ENCODE results near the gene SLC5A2.
"Not testable (repeated sequence)": the region's sequence is repeated elsewhere in the genome, so short reads cannot be mapped to it uniquely, and the experiment has no call there.

SLC5A2 gene

DNA sequence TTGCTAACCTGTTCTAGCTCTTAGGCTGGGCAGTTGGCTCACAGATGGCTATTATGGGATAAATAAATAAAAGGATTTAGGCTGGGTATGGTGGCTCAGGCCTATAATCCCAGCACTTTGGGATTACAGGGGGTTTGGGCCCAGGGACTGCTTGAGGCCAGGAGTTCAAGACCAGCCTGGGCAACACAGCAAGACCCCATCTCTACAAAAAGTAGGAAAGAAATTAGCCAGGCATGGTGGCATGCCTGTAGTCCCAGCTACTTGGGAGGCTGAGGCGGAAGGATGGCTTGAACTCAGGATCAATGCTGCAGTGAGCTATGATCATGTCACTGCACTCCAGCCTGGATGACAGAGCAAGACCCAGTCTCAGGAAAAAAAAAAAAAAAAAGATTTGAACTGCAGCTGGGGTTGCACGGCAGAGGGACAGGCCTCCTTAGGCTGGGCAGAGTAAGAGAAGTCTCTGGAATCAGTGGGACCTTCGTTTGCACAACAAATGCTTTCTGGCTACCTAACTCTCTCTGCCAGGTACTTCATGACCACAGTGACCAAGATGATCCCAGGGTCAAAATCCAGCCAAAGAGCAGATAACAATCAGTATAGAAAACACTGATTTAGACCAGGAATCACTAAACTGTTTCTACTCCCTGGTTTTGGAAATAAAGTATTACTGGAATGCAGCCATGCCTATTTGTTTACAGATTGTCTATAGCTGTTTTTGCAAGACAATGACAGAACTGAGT is 18.5 kb downstream of the SLC5A2 start:
- no peak for DNase-seq

DNA sequence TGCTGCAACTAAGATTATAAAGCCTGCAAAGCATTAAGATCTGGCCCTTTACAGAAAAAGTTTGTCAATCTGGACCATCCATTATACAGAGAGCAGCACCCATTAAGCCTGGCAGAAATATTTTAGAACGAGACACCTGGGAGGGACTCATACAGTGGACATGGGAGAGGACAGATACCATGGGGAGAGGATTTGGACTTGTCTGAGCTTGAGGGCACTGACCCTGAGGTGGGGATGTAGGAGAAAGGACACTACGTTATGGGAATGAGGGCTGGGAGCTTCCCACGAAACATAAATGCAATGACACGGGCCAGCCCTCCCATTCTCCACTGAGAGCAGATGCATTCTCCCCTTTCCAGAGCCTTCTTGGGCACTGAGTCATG is 19.0 kb downstream of the SLC5A2 start:
- no peak for DNase-seq

DNA sequence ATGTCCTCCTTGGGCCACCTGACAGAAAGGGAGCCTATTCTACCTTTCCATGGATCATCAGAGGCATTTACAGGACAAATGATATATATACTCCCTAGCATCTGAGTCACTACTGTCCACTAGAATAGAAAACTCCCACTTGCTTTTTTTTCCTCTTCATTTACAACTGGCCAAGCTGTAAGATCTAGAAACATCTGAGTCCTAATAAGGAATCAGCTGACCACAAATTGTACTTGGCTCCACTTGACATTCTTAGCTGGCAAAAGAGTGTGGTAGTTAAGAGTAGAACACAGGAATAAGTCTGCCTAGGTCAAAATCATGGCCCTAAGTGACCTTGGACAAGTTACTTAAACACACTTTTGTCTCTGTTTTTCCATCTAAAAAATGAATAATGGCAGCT is 20.1 kb downstream of the SLC5A2 start:
- DNase-seq, result no peak

DNA sequence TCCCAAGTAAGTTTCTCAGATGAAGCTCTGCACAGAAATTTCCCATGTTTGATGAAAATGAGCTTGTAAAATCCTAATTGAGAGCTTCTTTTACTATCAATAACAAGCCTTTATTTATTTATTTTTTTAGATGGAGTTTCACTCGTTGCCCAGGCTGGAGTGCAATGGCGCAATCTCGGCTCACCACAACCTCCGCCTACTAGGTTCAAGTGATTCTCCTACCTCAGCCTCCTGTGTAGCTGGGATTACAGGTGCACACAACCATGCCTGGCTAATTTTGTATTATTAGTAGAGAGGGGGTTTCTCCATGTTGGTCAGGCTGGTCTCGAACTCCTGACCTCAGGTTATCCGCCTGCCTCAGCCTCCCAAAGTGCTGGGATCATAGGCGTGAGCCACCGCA is 20.6 kb downstream of the SLC5A2 start:
- DNase-seq, result not testable (repeated sequence)

DNA sequence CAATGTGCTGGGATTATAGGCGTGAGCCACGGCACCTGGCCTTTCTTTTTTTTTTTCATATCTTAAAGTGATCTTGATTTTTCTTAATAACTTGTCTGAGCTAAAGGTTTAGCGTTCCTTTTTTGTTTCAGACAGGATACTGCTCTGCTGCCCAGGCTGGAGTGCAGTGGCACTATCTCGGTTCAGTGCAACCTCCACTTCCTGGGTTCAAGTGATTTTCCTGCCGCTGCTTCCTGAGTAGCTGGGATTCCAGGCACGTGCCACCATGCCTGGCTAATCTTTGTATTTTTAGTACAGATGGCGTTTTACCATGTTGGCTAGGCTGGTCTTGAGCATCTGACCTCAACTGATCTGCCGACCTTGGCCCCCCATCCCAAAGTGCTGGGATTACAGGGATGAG is 21.2 kb downstream of the SLC5A2 start:
- DNase-seq, result no peak

DNA sequence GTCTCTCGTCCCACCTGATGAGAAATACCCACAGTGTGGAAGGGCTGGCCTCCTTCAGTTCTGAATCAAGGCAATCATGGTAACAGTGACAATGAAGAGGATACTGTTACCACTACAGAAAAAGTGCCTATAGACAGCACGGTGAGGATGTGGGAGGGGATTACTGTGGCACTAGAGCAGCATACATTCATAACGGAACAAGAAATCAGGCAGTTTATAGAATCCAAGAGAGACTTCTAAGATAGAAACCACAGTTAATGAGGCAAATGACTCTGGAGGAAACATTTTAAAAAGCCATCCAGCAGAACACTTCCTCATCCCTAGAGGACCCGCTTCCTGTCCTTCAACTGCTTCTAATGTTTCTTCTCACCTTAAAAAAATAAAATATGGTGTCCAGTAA is 22.6 kb downstream of the SLC5A2 start:
- DNase-seq, result no peak

DNA sequence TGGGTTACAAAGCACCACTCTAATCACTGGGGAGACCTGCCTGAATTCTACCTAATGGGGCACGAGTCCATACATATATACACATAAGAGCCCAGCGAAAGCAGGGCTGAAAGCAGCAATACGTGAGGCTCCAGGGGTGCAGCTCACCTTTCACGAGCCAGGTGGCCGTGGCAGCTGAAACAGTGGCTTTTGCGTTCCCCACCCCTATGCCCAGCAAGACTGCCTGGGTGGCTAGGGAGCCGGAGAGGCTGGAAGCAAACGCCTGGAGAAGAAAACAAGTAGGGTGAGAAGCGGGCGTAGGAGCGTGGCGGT is 24.6 kb downstream of the SLC5A2 start:
- no peak for DNase-seq

DNA sequence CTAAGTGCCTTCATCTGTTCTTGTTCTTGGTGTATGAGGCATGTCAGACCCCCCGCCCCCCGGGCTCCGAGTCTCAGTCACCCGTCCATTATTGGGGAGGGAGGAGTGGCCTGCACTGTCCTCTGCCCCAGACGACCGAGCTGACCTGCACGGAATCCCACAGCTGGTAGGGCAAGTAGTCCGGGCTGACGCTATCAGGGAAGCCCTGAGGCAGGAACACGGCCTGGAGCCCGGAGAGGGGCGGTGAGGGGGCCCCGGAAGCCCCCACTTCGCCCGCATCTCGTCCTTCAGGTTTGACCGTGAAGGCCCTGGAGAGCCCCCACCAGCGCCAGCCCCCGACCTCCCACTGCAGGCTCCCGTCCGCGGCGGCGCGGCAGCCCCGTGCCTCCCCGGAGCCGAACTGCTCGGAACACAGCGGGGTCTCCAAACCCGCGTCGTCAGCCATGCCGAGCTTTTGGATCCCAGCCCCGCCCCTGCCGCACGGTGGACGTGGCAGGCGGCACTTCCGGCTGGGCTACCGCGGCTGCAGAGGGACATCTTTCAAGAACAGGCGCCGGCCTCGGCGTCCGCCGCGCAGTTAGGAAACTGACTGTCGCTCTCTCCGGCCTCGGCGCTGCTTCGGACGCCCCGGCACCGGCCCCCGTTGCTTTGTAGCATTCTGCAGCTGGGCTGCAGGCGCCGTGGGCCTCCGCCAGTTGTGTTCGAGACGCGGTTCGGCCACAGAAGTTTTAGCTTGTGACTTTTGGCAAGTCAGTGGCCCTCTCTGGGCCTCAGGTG is 25.2 kb downstream of the SLC5A2 start, which contains the start of gene RUSF1:
Gene RUSF1 (minus strand): TSS at position 463 of the 777 bp plus-strand sequence. CDS start 18 bp downstream, at position 445.
- DNase-seq, result peak; percentile 79

DNA sequence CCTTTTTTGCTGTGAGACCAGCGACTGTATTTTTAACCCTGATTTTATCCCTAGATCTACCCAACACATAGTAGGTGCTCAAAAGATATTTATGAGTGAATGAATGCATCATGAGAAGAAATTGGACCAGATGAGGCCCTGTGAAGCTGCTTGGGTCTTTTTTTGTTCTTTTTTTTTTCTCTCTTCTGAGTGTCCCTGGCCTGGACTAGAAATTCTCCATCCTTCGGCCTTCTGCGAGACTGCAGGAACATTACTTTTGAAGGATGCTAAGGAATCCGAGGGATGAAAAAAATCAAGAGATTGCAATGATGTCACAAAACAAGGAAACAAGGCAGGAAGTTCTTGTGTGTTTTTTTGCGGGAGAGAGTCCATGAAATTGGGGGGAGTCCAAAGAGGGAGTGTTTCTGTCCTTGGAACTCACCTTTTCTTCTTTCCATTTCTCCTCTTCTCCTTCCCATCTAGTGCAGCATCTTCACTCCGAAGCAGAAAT is 25.8 kb downstream of the SLC5A2 start:
- no peak for DNase-seq

DNA sequence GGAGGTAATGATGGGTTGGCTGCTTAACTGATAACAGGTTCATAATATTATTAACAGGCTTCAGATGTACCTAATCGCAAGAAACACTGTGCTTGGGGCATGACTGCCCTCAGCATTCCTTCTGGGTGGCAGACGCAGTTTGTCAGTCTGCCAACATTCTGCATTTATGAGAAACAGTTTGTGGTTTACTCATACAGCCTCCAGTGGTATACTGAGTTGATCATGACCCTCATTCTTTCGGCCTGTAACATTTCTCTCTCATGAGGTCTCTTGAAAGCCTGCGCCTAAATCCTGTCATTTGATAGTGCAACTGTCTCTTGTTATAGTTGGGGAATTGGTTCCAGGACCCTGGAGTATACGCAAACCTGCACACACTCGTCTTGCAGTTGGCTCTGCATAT is 30.2 kb downstream of the SLC5A2 start:
- DNase-seq, result no peak

DNA sequence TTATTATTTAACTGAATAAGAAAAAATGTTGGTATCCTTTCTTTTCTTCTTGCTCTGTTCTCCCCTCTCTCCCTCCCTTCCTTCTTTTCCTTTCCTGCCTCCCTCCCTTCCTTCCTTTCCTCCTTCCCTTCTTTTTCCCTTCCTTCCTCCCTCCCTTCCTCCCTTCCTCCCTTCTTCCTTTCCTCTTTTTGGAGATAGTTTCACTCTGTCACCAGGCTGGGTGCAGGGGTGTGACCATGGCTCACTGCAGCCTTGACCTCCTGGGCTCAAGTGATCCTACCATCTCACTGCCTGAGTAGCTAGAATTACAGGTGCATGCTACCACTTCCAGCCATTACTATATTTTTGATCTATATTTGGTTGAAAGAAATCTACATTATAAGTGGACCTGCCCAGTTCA is 31.0 kb downstream of the SLC5A2 start:
- DNase-seq, result no peak

DNA sequence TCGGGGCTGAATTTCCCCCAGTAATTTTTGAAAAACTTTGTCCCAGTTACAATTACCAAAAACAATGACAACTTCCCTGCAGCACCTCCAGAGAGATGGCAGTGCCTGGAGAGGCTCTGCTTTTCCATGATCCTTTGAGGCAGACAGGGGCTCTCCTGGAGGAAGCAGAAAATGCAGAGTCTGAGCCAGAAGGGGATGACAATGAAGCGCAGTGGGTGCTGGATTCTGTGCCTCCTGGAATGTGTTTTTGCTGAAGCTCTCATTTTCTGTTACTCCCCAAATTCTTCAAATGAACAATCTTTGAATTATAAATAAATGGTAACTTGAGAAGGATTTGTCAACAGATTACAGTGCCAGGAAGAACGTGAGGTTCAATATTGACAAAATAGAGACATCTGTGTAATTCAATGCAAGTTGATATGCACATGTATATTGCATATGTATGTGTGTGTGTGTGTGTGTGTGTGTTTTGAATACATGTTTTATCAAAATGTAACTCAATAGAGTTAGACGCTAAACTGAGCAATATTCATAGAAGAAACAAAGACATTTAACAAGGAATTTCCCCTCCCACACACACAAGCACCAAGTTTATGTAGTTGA is 35.0 kb downstream of the SLC5A2 start:
- DNase-seq, result no peak

DNA sequence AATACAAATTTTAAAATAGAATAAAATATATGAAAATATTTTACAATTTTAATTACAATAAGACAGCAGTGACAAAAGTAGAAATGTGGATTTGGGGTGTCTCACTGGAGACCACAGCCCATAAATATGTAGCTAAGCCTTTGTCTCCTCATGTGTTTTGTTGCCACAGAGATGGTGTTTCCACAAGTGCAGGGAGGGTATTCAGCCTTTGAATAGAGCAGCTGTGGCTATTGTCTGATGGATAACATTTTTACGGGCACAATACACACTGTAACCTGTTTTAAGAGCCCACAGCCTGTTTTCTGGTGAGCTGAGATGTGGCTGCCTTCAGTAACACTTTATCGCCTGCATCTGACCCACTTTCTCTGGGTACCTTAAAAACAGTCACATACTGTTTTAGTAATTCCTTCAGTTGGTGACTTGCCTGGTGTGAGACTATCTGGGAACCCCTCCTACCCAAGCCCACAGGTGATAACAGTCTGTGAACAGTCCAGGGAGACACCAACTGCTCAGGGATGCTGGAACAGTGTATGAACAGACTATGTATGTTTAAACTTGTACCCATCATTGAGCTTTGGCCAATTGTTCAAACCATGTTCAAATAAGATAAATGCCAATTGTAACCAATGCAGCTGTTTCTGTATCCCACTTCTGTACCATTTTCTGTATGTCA is 37.0 kb downstream of the SLC5A2 start:
- no peak for DNase-seq

DNA sequence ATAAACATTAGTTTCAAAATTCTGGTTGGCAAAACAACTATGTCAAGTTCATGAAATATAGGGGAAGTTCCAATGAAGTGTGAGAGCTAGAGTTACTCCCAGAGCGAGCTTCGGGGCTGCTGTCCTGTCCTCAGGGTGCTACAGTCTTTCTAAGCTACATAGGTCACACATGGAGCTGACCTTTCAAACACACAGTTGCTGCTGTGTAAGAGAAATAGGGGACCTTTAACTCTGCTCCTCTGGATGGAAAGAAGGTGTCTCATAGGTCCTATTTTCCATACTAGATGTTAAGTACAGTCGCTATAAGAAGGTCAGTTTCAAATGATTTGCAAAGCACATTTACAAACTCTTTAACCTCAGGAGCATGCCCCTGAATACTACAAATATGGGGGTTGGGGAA is 38.4 kb downstream of the SLC5A2 start:
- no peak for DNase-seq

DNA sequence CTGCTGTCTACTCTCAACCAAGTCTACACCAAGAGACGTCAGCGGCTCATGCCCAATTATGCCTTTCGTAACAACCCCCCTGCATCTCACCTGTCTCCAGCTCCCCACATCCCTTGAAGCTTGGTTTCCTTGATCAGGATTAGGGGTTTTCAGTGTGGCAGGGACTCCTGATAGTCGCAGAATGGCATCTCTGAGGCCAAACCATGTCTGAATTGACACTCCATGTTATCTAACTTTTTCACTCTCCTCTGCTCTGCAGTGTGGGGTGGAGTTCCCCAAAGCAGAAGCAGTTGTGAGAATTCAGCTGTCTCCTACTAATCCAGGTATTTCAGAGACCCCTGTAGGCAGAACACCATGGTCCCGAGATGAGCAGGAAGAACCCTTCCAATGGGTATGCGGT is 39.1 kb downstream of the SLC5A2 start:
- no peak for DNase-seq

DNA sequence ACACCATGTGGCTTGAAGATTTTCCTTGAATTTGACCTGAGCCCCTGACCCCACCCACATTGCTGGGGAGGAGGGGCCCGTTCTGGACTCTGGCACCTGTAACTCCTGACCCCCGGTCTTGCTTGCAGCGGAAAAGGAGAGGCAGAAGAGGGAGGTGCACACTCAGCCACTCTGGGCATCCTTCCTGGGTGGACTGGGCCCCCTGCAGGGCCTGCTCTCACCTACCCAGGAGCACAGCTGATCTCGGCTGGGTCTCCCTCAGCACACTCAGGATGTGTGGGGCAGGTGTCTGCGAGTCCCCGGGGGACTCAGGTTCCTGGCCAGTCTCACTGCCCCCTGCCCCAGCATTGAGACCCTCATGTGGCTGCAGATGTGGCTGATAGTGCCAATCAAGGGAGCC is 40.8 kb downstream of the SLC5A2 start:
- not testable (repeated sequence) for DNase-seq

DNA sequence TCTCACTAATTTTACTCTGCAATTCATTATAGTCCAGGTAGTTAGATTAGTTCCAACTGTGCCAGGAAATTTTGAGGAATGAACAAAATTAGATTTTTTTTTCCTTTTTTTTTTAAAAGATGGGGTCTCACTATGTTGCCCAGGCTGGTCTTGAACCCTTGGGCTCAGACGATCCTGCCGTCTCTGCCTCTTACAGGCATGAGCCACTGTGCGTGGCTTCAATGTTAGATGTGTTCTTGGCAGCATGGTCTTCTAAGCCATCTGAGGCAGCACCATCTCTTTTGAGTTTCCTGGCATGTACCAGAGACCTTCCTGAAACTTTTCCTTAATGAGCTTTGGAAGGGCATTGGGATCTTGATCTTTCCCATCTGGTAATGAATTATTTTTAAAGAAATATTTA is 42.2 kb downstream of the SLC5A2 start:
- no peak for DNase-seq

DNA sequence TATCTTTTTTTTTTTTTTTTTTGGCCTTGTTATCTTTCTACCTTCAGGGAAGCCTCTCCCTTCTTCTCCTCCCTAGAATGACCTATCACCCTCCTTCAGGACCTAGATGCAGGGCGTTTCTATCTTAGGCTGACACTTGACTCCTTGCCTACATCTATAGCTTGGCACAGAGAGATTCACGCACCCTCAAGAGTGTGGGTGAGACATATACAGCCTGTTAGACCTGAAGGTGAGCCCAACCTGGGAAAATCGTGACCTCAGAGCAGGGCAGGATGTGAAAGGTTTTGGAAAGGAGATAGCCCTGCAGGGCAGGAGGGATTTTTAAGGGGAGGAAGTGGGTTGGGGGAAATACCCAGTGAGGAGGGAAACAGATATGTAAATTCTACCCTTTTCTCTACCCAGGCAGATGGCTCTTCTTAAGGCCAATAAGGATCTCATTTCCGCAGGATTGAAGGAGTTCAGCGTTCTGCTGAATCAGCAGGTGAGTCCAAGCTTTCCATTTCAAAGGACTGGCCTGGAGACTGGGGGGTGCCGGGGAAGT is 44.9 kb downstream of the SLC5A2 start, which contains the start of gene AHSP:
Gene AHSP (plus strand): TSS at position 167 of the 541 bp plus-strand sequence. CDS start 240 bp downstream, at position 407.
- no peak for DNase-seq

DNA sequence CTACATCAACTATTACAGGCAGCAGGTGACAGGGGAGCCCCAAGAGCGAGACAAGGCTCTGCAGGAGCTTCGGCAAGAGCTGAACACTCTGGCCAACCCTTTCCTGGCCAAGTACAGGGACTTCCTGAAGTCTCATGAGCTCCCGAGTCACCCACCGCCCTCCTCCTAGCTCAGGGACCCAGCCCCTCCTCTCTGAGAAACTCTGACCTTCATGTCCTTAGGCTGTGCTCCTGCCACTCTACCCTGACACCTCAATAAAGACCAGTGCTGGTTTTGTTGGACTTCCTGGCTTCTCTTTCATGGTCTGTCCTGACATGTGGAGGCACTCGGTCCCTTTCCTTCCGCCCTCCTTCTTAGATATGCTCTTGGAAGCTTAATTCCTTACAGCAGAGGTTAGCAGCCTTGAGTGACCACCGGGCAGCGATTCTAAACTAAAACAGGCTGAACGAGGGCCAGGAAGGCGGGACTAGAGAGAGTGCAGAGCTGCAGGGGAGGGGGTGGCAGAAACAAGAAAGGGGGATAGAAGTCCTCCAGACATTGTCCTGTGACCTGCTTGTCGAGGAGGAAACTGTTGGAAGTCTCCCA is 45.7 kb downstream of the SLC5A2 start:
- no peak for DNase-seq

DNA sequence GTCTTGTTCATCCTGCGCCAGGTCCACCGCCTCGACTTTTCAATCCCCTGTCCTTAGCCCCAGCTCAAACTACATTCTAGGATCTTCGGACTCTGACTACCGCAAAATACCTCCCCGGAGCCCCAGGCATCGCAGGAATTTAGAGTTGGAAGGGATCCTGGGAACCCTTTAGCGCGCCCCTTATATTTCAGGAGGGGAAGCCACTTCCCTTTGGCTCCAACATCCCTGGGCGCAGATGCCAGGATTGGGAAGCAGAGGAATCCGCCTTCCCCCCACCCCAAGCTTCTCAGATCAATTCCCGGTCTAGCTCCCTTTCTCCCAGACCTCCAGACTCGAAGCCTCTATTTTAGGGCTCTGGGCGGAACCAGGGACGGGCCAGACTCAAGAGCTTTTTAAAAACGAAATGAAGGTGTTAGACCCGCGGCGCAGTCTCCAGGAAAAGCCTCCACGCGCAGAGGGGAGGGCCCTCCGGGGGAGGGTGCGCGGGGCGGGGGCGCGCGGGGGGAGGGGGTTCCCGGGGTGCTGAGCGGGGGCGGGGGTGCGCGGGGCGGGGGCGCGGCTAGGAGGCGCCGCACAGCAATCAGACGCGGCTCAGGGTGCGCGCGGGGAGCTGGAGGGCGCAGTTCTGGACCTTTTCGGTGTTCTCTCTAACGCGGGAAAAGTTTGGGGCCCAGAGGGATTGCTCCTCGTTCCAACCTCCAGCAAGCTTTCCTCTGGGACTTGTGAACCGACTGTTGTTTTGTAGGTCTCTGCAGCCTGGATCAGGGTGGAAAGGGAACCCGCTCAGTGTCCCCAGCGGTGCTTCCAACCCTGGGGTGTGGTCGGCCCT is 46.4 kb downstream of the SLC5A2 start:
- DNase-seq, result no peak

DNA sequence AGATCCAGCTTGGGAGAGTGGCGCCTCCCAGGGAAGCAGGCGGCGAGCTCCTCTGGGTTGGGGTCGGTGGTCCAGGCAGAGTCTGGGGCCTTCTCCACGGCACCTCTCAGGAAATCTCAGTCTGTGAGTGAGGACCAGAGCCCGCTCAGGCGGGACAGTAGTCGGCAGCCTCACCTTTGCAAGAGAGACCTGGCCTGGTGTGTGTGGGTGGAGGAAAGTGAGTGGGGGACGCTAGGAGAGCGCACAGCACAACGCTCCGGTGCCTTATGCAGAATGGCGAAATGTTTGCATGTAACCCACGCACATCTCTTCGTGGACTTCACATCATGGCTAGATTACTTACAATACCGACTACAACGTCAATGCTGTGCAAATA is 47.0 kb downstream of the SLC5A2 start:
- DNase-seq, result no peak

DNA sequence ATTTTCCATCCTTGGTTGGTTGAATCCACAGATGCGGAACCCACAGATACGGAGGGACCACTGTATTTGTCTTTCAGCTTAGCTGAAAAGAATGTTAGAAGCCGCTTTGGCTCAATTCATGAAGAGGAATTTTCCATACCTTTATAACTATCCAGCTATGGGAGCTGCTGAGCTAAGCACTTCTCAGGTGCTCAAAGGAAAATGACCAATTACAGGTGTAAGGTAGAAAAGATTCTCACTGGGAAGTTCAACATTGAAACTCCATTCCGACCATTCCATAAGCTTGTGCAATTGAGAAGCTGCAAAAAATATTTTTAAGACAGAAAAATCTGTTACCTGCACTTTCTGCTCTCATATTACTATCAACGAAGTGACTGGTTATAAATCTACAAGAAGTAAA is 47.5 kb downstream of the SLC5A2 start:
- no peak for DNase-seq

Measured in NK-92 treated with Interleukin-12 subunit alpha and Interleukin-12 subunit beta, amount 100 ng/mL, for 24 hours (cell line).